GM18951 (cell line): ENCODE results near the gene KRT31.
"Not testable (repeated sequence)": the region's sequence is repeated elsewhere in the genome, so short reads cannot be mapped to it uniquely, and the experiment has no call there.

Source experiments
- POLR2A ChIP-seq: IDR thresholded peaks from 4 replicates; pipeline ENCODE4 v1.6.1; 2011; ENCODE audit warnings: mild to moderate bottlenecking; ENCODE audit not compliant: insufficient read length, insufficient read depth; ENCODE audit errors: extremely low read depth
- in situ Hi-C: fragments of 300-500 bp; cut with MboI; formaldehyde crosslinking; loops from one replicate; pipeline ENCODE4 v1.12.0; 2022; ENCODE audit warnings: low sequenced_read_pairs, mixed read lengths, inconsistent platforms; ENCODE audit not compliant: unreplicated experiment

KRT31 gene

GRCh38 chr17:41396996-41397660 is at the start of gene KRT31:
TSS of gene KRT31 (minus strand) at chr17:41397608. CDS start at chr17:41397539, 69 bp downstream.
- in situ Hi-C loops, result loop anchor here (10.0 kb wide), 1 partner anchor 112 kb away; no protein-coding TSS in a partner anchor
- no peak for TF ChIP-seq POLR2A

DNA sequence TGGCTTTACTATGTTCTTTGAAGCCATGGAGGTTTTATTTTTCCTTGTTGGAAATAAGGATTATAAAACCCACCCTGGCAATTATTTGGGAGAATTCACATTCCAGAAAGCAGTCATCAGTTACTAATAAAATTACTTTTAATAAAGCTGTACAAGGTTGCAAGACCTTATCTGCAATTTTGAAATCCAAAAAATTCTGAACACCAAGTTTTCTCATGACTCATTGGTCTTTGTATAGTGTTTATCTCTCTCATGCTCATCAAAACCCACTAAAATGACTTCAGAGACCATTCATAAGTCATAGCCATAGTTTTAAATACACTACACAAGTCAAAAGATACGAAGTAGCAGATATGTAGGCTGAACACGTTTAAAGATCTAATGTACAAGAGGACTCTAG is 49.4 kb upstream of the KRT31 start:
- TF ChIP-seq POLR2A, result no peak
- in situ Hi-C loops, result no loop called here

DNA sequence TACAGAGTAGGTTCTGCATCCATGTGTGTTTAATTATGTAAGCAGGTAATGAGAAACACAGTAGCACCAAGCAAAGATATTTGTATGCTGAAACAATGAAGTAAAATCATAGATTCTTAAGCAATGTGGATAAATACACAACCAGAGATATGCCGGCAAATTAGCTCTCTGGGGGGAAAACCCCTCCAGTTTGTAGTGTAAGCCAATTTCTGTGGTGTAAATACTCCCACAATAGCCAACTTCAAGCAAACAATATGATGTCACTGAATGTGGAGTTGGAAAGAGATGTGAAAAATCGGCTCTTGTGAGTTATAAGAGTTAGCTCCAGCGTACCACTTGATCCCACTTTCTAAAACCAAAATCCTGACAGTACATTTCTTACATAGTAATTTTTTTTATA is 47.2 kb upstream of the KRT31 start:
- in situ Hi-C loops, result no loop called here
- no peak for TF ChIP-seq POLR2A

DNA sequence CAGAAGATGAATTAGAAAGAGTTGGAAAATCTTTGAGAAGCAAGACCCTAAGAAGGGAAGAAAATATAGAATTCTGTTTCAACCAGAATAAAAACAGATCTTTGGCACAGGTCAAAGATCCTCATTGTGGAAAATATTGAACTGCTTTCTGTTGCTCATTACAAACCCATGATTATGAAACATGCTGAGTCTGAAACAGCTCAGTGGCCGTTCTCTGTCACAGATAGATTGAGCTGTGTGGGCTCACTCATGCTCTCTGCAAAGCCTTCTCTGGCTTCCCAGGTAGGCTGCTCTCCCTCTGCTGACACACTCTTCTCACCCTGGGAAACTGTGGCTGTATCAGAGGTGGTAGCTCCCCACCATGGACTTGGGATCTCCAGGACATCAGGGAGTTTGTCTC is 46.8 kb upstream of the KRT31 start:
- TF ChIP-seq POLR2A, result no peak
- in situ Hi-C loops, result no loop called here

GRCh38 chr17:41442739-41443138 is 45.3 kb upstream of the KRT31 start:
- in situ Hi-C loops, result no loop called here
- TF ChIP-seq POLR2A, result no peak

GRCh38 chr17:41440531-41441033 is 43.2 kb upstream of the KRT31 start, which contains the start of gene KRT38:
TSS of gene KRT38 (minus strand) at chr17:41440983. CDS start at chr17:41440921, 62 bp downstream.
- no peak for TF ChIP-seq POLR2A
- in situ Hi-C loops, result no loop called here

DNA sequence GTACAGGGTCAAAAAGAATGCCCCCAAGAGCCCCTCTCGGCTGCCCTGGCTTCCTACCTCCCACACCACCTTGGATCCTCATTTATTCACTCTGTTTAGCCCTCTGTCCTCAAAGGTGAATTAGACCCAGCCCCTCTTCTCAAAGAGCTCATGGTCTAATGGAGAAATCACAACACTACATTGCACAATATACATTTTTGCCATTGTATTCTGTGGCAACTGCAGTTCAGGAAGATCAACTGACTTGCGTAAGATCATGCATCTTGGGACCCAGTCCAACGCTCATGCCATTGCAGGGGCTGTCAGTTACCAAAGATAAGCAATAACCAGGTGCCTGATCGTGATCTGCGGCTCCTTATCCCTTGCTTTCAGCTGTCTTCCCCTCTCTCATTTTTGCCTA is 42.0 kb upstream of the KRT31 start:
- no peak for TF ChIP-seq POLR2A
- in situ Hi-C loops, result no loop called here

GRCh38 chr17:41437769-41438168 is 40.4 kb upstream of the KRT31 start:
- in situ Hi-C loops, result no loop called here
- no peak for TF ChIP-seq POLR2A

GRCh38 chr17:41437254-41437653 is 39.8 kb upstream of the KRT31 start:
- in situ Hi-C loops, result no loop called here

DNA sequence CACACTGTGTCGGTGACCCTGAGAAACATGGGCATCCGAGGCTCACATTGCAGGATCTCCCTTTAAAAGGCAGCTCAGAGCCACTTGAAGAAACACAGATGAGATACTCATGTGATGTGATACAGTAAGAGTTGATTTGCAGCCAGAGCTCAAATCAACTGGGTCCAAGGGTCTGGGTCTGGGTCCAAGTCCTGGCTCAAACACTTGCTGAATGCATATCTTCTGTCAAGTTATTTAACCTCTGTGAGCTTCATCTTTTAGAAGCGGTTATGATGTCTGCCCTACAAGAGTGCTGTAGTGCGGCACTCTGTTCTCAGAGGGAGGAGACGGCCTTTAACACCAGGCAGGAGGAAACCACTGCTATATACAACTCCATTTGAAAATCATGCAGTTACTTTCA is 37.0 kb upstream of the KRT31 start:
- no peak for TF ChIP-seq POLR2A
- in situ Hi-C loops, result no loop called here

More at GRCh38 chr17:41437254-41437653, 39.8 kb upstream of the KRT31 start:
- no peak for TF ChIP-seq POLR2A

DNA sequence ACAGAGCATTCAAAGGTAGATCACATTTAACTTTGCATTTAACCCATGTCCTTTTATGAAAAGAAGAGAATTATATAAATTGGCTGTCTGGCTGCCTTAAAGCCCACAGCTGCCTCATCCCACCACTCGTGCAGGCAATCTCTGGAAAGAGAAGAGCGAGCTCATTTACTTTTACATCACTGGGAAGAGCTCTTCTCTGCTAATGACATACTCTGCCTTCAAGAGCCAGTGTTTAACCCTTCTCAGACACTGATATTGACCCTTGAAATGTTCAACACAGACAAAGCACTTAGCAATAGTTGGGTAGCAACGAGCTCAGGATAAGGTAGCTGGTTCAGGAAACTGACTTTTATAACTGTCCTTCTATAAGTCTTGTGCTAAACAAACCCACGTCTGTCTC is 36.6 kb upstream of the KRT31 start:
- in situ Hi-C loops, result no loop called here
- TF ChIP-seq POLR2A, result no peak

- in situ Hi-C loops, result no loop called here
- no peak for TF ChIP-seq POLR2A
Observed at GRCh38 chr17:41433586-41433985, 36.2 kb upstream of the KRT31 start.

DNA sequence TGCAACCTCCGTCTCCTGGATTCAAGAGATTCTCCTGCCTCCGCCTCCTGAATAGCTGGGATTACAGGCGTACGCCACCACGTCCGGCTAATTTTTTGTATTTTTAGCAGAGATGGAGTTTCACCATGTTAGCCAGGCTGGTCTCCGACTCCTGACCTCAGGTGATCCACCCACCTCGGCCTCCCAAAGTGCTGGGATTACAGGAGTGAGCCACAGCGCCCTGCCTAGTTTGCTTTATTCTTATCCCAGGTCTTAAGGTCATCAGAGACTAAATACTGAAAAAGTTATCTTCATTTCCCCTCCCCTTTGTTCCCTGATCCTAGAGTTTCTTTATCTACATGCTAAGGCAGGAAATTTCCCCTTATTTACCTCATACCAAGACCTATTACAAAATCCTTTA is 33.0 kb upstream of the KRT31 start:
- in situ Hi-C loops, result not testable (repeated sequence)

DNA sequence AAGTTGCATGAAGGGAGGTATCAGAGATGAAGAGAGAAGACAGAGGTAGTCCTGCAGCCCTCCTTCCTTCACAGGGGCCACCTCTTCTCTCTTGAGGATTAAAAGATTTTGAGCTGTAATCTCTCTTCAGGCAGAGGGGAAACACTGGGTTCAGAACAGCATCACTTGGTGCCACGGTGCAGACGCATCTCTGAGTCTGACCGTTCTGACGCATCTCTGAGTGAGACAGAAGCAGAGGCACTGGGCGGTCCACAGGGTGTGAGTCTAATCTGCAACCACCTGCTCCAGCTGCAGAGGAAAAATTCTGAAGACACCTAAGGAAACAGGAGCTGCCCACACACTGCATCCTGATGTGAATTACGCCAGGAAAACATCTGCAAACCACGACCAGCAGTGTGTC is 32.3 kb upstream of the KRT31 start:
- in situ Hi-C loops, result no loop called here
- no peak for TF ChIP-seq POLR2A
